GM21367 (cell line): ENCODE measurements around the gene P2RY13.
A peak's percentile ranks its signal among the peaks of the same experiment; 100 is the strongest.

ENCODE experiments used
- ATAC-seq: cut with Tn5 transposase; IDR thresholded peaks from one replicate; pipeline ENCODE4 v1.9.1; 2021; ENCODE audit not compliant: unreplicated experiment

Gene P2RY13

DNA sequence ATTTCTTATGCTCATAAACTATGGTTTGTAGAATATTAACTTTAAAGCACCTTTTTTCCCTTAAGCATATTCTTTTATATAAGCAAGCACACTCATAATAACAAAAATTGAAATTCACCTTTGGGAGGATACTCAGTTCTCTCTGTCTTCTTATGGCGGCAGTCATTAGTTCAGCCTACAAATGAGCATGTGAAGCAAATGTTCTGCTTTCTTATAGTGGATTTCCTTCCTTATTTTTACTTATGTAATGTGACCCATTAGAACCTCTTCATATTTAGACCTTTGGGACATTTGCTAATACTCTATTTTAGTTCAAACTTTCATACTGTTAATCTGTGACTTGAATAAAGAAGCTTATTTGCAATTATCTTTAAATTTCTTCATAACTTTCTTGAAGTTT, at the start of gene P2RY13:
TSS of gene P2RY13 (minus strand) at position 187 of the 400 bp plus-strand sequence. CDS start at position 166, 21 bp downstream.
- ATAC-seq, result no peak

DNA sequence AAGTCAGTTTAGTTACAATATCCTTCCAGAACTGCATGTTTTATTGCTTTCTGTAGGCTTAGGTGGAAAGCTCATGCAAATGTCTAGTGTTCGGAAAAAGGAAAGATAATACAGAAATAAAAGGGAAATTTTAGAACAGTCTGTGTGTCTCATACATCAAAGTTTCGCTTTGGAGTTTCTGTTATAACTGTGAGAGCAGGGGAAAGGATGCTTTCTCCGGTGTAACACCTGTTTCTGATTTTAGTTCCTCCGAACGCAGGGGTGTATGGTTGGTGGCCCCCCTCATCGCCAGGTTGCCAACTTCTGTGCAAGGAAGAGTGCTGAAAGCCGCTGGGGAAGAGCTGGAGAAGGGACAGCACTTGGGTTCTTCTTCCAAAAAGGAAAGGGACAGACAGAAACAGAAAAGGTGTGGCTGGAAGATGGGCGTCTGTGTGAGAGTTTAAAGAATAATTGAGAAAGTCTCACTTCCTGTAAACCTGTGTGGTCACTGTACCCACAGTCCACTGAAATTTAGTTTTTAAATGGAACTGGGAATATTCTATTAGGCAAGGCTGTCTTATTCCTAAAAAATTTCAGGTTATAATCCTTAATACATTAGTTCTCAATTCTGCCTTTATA, 48.5 kb upstream of the P2RY13 start:
- ATAC-seq, result peak; percentile 42

DNA sequence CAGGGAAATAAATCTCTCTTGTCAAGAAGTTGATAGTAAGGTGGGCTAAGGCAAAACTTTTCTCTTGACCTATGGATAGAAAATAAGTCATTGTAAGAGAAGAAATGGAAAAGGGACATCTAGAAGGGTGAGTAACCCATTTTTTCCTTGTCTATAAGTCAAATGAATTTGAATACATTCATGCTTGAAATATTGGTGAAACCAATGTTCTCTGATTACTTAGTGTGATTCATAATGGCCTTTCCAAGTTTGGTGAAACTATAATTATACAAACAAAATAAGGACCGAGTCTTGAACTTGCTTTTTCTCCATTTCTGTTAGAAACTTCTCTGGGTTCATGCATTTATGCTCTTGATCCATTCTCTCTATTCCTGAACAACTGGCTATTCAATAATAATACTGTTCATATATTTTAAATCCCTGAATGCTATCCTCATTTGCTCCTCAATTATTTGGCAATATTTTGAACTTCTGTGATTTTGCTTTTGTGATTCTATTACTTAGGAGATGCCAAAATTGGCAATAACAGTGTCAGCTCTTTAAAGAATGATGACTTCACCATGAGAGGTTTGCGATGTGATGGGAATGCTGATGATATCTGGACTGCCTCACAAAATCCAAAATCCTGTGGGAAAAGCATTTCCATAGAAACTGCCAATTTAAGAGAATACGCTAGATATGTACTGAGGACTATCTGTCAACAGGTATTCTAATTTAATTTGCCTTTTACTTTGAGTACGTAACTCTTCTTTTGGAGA, 42.9 kb upstream of the P2RY13 start:
- ATAC-seq, result no peak

DNA sequence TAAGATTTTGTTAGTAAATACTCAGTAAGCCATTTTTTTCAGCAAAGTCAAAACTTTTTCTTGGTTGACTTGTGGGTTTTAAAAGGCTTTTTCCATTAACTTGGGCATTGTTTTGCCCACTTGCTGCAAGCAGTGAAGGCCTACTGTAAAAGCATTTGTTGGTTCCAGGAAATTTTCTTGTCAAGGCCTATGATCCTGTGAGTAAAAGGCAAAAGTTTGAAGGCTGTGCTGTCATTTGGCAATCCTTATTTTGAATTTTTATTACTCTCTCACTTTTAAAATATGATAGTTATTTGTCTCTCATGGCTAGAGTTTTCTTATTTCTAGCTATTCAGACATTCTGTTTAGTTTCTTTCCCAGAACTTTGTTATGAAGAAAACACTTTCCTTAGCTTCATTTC, 42.2 kb upstream of the P2RY13 start:
- ATAC-seq, result no peak

DNA sequence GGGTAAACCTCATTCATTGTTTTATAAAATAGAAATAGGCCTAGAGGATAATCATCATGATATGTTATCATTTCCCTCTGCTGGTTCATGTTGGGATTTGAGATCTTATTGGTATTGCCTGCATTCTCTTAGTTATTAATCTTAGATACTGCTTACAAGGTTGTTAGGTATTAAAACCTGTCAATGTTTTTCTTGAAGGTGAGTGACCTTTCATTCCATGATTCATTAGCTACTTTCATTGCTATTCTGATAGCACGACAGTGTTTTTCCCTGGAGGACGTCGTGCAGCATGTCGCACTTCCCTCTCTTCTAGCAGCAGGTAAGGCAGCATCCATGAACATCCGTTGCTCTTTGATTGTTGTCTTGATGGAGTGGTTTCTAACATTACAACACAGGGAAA, 38.1 kb upstream of the P2RY13 start:
- ATAC-seq, result no peak

DNA sequence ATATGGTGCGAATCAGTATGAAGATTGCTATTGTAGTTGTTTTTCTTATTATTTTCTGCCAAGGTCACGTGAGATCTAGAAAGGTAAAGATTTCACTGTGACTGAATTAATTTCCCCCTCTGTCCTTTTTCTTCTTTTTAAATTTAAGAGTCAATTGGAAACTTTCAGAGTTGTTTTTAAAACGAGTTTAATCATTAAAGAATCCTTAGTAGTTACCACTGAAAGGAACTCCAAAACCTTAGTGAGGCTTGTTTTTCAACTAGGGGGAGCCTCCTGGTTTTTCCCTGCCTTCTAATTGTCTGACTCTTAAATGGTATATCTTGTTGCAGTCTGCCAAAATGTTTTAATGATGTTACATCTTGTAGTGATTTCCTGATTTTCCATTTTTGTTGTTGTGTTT, 37.6 kb upstream of the P2RY13 start:
- ATAC-seq, result no peak

DNA sequence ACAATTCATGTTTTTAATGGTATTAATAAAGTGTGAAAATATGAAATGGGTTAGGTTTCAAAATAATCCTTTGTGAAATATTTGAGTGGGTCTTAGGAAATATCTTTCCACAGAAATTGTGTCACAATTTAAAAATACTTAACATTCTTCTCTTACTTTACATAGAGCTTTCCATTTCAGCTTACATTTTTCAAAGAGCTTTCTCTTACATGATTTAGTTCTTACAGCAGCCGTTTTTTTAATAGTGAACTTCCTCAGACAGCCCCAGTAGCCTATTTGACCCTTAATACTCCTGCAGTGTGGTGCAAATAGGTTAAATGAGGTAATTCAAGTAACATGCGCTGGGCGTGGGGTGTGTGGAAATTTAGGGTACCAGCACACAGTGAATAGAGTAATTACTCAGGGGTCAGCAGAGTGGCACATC, 33.4 kb upstream of the P2RY13 start:
- no peak for ATAC-seq

DNA sequence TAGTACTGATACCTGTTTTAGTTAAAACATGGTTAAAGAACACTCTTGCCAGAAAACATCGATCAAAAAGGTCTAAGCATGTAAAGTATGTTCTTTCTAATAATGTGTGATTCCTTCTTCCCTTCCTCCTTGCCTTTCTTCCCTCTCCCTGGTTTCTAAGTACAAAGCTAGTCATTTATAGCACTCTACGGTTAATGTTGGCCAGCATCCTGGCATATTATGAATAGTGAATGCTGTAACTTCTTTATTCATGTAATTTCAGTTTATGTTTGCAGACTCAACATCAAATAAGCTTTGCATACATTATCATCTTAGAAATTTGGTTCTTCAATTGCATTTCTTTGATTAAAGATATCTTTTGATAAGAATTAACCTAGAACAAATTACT, 28.1 kb upstream of the P2RY13 start:
- no peak for ATAC-seq

DNA sequence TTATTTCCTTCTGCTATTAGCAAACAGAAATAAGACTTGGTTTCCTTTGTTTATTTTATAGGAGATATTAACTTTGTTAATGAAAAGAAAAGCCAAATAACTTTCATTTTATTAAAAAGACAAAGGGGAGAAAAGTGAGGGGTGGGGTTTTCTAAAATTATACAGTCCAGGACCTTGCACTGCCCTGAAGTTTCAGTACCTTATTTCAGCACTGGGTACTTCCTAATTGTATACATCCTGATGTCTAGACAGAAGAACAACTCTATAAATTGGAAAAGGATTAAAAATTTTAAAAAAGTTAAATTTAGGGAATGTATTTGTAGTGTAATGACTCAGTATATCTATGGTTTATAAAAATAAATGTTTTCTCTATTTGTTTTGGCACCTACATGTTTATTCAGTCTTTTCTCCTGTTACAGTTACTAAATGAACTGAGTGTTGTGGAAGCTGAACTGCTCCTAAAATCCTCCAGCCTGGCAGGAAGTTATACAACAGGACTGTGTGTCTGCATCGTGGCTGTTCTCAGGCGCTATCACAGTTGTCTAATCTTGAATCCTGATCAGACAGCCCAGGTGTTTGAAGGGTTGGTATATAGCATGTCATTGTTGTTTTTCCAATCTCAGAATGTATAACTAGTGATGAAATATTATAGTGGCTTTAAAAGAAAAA, 27.6 kb upstream of the P2RY13 start:
- ATAC-seq, result no peak

DNA sequence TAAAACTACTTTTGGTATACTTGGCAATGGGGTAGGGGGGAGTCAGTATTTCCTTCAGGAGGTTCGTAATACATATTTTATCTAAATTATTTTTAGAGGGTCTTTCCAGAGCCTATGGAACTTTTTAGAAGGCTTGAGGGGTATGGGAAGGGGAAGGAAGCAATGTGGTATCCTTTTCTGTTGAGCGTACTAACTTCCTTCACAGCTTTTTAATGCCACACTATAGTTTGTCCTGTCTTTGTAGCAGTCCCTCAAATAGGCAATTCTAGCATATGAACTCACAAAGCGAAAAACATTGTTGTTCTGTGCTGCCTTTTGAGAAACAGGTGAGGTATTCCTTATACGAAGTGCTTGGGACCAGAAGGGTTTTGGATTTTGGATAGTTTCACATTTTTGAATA, 22.3 kb upstream of the P2RY13 start:
- ATAC-seq, result peak; percentile 4

DNA sequence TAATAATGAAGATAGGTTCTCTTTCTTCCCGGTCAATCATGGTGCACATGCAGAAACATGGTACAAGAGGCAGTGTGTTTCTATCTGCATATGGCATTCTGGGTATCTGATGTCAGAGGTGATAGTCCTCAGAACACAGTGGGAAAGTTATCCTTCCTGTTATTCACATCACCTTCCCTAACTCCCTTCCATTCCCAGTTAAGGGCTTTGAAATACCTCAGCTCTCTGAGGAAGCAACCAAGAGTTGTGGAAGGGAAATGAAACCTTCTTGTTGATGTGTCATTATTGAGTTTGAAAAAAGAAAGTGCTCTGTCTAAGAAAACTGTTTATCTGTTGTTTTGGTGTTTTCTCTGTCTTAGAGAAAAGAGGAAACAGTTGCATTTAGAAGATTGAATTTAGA, 21.9 kb upstream of the P2RY13 start:
- ATAC-seq, result peak; percentile 79

DNA sequence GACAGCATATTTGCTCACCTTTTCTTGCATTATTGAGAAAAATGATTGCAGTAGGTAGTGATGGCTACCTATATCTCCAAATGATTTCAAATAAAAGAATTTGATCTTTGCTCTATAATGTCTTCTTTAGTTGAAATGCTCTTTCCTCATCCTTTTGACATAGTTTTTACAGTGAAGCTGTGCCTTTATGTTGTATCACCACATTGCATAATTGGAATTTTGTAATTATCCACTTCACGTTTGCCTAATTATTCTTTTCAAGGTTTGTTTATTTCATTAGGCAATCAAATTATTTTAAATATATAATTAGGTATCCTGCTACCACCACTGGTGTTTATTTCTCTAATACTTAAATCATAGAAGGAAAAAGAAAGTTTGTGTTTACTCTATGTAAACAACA, 21.3 kb upstream of the P2RY13 start:
- no peak for ATAC-seq

DNA sequence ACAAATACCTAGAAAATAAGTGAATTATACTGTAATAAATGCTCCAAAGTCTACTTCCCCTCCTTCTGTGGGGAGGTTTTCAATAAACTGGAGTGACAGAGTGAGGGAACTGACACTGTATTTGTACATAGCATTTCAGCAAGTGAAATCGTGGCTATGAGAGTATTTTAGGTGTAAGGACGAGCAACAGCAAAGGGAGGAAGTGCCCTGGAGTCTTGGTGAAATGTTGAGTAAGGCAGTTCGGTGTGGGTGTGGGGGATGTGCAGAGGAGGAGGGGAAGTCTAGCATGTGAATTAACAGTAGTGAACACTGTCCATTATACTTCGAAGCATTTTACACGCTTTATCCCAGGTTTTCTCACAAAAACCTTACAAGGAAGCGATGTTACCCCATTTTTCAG, 18.1 kb upstream of the P2RY13 start:
- ATAC-seq, result no peak

DNA sequence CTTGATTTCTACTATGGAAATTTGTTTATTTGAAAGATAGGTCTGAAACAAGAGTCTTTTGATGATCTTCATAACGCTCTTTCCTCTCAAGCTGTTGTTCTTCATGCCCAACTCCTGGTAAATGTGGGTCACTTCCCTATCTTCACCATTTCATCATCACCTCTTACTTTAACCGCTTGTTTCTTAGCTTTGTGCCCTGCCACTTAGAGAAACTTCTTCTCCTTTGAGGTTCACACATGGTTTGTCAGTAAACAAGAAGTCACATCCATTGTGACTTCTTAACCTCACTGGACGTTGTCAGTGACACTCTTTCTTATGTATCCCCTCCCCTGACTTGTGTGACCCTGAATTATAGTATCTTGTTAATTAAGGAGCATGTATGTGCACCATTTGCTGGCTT, 16.9 kb upstream of the P2RY13 start:
- ATAC-seq, result no peak

DNA sequence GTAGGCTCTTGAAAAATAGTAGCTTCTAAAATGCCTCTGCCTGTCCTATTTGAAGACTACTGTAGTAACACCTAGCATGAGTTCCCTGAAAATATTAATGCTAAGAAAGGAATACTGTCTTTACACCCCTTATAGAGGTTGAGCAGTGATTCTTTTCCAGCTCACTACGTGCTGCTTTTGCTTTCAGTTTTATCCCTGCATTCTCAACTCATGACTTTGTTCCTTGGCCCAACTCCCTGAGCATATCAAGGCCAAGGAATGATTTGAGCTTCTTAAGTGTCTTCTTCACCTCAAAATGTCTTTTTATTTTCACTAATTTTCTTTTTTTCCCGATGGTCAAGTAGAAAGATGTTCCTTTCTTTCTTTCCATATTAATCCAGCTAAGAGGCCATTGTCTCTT, 16.5 kb upstream of the P2RY13 start:
- no peak for ATAC-seq

DNA sequence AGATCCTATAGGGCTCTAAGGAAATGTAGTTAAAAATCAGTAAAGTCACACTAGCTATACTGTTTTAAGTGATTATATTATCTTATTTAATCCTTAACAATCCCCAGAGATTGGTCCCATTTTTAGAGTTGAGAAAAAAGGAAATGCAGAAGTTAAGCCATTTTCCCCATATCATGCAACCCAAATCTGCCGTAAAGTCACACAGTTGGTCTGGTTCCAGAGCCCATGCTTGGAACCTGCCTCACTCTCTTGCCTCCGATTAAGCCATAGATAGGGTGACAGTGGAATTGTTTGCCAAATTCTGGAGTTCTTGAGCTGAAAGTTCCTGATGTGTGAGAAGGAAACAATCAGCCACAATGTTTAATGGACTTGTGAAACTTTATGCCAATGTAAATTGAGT, 2.3 kb upstream of the P2RY13 start:
- ATAC-seq, result no peak

DNA sequence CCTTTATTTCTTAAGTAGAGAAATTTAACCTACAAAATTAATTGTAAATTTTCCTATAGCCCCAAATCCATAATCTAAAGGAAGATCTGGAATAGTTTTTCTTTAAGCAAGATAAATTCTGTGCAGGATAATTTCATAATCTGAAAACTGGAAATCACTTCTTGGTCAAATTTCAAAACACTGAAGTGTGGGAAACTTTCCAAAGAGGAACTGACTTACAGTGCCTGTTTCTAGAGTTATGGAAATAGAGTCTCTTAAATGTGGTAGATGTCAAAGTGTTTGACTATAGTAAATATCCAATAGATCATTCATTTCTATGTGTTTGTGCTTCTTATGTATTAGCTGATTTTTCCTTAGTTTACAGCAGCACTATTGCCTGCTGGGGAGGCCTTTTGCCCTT, 1.6 kb upstream of the P2RY13 start:
- no peak for ATAC-seq

DNA sequence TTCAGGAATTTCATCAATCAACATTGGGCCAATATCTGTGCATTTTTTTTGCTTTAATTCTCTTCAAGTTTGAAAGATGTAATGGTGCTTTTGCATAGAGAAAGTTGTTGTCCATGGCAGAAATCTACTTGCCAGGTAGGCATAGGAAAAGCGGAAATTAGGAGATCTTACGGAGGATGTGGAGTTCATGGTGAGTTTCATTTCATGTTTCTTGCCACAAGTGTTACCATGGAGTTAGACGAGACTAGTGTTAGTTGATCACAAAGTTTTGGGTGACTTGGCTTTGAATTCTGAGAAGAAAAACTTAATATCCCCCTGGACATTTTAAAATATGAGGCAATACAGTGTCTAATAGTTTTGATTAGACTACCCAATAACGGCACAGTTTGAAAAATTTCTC, 1.0 kb upstream of the P2RY13 start:
- ATAC-seq, result no peak

DNA sequence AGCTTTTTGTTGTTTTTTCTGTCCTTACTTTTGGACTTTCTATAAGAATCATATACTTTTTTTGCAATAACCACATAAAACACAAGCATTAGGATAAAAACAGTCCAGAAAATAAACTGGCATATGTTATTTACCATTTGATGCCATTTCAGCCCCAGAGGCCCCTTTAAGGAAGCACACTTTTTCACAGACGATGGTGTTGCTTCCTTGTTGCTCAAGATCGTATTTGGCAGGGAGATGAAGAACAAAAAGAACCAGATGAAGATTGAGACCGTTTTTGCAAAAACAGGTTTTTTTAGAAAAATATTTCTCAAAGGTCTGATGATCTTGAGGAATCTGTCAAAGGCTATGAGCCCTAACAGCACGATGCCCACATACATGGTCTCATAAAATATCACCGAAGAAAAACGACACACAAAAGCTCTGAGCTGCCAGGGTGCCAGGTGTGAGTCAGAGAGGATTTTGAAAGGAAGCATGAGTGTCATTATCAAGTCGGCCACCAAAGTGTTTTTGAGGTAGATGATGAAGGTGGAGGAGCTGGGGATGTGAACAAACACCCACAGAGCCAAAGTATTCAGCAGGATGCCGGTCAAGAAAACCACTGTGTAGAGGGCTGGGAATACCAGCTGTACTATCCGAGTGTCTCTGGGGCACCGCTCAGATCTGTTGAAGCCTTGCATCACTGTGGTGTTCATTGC, 902 bp downstream of the P2RY13 start:
- ATAC-seq, result no peak

DNA sequence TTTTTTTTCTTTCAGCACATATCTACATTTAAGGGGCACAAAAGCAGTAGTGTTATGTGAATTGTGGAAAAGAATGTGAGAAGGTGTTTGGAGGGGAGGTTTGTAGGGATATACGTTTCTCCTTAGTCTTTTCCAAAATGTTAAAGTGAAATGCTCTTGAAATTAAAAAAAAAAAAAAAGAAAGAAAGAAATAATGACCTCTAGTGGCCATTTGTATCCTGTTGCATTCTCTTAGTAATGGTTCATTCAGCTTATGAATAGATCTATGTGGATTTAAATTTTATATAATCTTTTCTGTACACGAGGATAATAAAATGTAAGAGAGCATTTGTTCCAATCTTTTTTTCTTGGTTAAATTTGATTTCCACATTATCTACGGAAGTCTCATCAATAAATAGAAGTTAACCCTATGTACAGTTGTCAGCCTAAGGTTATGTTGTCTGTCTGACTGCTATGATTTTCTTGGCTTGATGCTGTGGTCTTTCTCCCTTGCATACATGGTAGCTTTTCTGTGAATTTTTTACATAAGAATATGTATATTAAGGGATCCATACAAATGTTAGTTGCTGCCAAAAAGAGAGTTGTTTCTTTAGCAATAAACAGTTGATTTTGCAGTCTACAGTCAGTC, 1.7 kb downstream of the P2RY13 start:
- ATAC-seq, result no peak

DNA sequence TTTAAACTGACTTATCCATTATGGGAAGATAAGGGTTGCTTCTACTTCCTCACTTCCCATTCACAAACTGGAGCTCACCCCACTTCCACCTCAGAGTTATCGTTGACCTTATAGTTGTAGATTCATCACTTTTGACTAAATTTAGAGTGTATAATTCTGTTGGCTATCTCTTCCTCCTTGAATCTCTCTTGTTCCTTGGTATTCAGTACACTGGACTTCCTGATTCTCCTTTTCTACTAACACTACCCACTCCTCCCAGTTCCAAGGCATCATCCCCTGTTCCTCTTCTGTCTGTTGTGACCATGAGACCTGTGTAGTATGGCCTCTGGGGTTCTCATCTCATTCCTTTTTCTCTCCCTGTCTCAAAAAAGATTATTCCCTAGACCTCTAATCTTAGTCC, 6.8 kb downstream of the P2RY13 start:
- ATAC-seq, result no peak
